Adipocyte (in vitro differentiated cells): Measurements from ENCODE around the gene TRIM50.

Source experiments
- DNase-seq: peaks from one replicate; pipeline ENCODE4 v3.0.0-alpha.2; 2015; ENCODE audit warnings: low read depth
- H3K27me3 ChIP-seq: replicated peaks from 2 replicates; pipeline ENCODE4 v1.7.0; 2013; ENCODE audit warnings: mild to moderate bottlenecking, low read length, moderate library complexity; ENCODE audit not compliant: control insufficient read depth, insufficient read depth
- H3K36me3 ChIP-seq: 2 replicates; pipeline ENCODE4 v1.7.0; 2013; ENCODE audit warnings: low read length, mild to moderate bottlenecking, moderate library complexity; ENCODE audit not compliant: control insufficient read depth, insufficient read depth, severe bottlenecking
- H3K4me1 ChIP-seq: 2 replicates; pipeline ENCODE4 v1.7.0; 2013; ENCODE audit warnings: mild to moderate bottlenecking, low read length, moderate library complexity; ENCODE audit not compliant: control insufficient read depth, insufficient read depth
- H3K4me3 ChIP-seq: 2 replicates; pipeline ENCODE4 v1.7.0; 2013; ENCODE audit warnings: mild to moderate bottlenecking, low read length, moderate library complexity
- H3K9ac ChIP-seq: 2 replicates; pipeline ENCODE4 v1.7.0; 2013; ENCODE audit warnings: mild to moderate bottlenecking, low read length, moderate library complexity
- H3K9me3 ChIP-seq: 2 replicates; pipeline ENCODE4 v1.7.0; 2013; ENCODE audit warnings: mild to moderate bottlenecking, low read length, moderate library complexity; ENCODE audit not compliant: control insufficient read depth

Gene TRIM50

DNA sequence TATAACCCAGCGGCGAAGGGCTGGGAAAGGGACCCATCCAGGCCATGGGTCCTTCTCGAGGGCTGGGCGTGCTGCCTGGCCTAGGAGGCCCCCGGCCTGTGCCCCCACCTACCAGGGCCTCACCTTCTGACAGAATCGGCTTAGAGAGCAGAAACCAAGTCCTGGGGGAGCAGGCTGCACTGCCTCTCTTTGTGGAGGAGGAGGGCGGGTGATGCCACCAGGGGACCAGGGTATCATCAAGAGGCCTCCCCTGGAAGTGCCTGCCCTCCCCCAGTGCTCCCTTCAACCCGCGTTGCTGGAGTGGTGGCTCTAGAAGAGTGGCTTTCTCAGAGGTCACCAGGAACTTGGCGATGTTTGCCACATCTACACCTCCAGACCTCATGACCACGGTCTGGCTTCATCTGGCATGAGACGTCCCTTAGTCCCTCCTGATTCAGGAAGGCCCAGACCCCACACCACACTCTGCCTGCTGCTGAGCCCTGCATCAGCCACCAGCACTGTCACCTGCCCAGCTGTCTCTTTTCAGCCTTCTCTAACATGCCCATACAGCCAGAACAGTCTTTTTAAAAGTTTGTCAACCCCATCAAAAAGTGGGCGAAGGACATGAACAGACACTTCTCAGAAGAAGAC, 32.0 kb upstream of the TRIM50 start:
- Histone ChIP-seq H3K4me3 (no peak overlapping the region), H3K27me3 (peaks cover 35% of the 10 kb centered on the region), H3K9ac (no peak overlapping the region), H3K36me3 (no peaks in the 10 kb centered on the region), H3K9me3 (no peaks in the 10 kb centered on the region), H3K4me1 (peaks cover 7% of the 10 kb centered on the region)
- DNase-seq: no peak

GRCh38 chr7:73359306-73359705, 31.4 kb upstream of the TRIM50 start:
- H3K27me3 ChIP-seq: peaks cover 39% of the 10 kb centered on the region
- H3K4me1 ChIP-seq: peaks cover 7% of the 10 kb centered on the region
- no peaks in the 10 kb centered on the region for H3K9me3 ChIP-seq
- H3K4me3 ChIP-seq: no peak overlapping the region
- H3K36me3 ChIP-seq: no peaks in the 10 kb centered on the region
- no peak overlapping the region for H3K9ac ChIP-seq
- DNase-seq: no peak

DNA sequence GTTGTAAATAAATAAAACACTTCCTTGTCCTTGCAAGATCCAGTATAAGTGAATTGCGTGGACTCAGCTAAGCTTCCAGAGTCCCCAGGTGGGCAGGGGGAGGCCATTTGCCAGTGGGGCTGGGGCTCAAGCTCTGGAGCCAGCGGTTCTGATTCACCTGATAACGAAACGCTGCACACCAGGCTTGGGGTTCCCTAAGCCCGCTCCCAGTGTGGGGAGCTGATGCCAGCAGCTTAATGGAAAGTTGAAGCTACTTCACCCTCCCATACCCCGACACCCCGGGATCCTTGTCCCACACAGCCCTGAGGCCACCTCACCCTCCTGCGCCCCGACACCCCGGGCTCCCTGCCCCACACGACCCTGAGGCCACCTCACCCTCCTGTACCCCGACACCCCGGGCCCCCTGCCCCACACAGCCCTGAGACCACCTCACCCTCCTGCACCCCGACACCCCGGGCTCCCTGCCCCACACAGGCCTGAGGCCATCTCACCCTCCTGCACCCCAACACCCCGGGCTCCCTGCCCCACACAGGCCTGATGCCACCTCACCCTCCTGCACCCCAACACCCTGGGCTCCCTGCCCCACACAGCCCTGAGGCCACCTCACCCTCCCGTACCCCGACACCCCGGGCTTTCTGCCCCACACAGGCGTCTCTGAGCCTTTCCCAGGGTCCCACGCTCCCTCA, 30.9 kb upstream of the TRIM50 start:
- Histone ChIP-seq H3K27me3 (peaks cover 35% of the 10 kb centered on the region), H3K9me3 (no peaks in the 10 kb centered on the region), H3K9ac (no peak overlapping the region), H3K4me3 (peak overlapping the region; percentile 62), H3K36me3 (no peaks in the 10 kb centered on the region), H3K4me1 (peaks cover 7% of the 10 kb centered on the region)
- DNase-seq: no peak

DNA sequence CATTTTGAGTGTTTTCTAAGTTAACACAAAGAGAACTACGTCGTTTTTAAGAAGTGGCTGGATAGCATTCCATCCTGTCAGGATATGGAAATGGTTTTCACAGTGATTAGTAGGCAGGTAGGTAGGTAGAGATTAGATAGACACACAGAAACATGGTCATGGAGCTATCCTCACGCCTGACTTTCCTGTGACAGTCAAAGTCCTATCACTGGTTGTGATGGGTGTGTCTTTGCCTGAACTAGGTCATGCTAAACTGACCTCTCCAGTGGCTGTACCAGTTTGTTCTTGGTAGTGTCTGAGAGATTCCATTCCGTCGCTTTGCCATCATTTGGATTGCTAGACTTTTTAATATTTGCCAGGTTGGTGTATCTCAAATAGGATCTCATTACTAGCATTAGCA, 28.3 kb upstream of the TRIM50 start:
- H3K4me3 ChIP-seq: no peak overlapping the region
- no peaks in the 10 kb centered on the region for H3K36me3 ChIP-seq
- no peak overlapping the region for H3K9ac ChIP-seq
- H3K9me3 ChIP-seq: peaks cover 7% of the 10 kb centered on the region
- H3K4me1 ChIP-seq: peaks cover 7% of the 10 kb centered on the region
- H3K27me3 ChIP-seq: peaks cover 26% of the 10 kb centered on the region
- no peak for DNase-seq

GRCh38 chr7:73354821-73355220, 26.9 kb upstream of the TRIM50 start:
- DNase-seq: no peak
- no peaks in the 10 kb centered on the region for H3K36me3 ChIP-seq
- H3K4me1 ChIP-seq: peaks cover 7% of the 10 kb centered on the region
- no peak overlapping the region for H3K4me3 ChIP-seq
- H3K27me3 ChIP-seq: peaks cover 26% of the 10 kb centered on the region
- H3K9ac ChIP-seq: no peak overlapping the region
- H3K9me3 ChIP-seq: peaks cover 7% of the 10 kb centered on the region

DNA sequence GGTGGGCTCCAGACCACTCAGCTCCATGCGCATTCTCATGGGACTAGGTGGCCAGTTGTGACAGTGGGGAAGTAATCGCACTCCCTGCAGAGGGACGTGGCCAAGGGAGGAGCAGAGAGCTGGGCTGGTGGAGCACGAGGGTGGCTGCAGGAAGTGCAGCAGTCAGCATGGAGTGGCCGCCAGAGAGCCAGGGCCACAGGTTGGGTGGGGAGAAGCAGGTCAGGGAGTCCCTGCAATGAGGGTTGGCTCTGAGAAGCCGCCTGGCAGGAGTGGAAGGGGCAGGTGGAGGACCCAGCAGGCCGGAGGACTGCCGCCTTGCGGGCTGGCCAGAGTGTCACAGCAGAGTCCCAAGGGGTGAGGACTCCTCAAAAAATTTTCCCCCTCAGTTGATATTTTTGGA, 26.3 kb upstream of the TRIM50 start:
- Histone ChIP-seq H3K9ac (no peak overlapping the region), H3K27me3 (peaks cover 20% of the 10 kb centered on the region), H3K4me1 (peaks cover 7% of the 10 kb centered on the region), H3K4me3 (no peak overlapping the region), H3K36me3 (no peaks in the 10 kb centered on the region), H3K9me3 (peaks cover 7% of the 10 kb centered on the region)
- no peak for DNase-seq

DNA sequence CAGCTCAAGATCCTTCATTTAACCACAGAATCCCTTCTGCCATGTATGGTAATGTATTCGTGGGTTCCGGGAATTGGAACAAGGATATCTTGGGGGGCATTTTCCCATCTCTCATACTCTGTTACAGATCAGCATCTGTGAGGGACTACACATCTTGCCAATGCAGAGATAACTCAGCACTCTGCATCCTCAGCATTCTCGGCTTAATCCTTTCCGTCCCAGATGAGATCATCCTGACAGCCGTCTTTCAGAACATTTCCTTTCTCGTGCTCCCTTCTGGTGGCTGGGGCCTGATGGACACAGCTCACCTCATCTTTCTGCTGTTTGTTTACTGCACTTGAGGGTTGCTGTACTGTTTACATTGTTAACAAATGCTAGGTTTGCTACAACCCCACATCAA, 25.4 kb upstream of the TRIM50 start:
- DNase-seq: no peak
- H3K36me3 ChIP-seq: no peaks in the 10 kb centered on the region
- H3K27me3 ChIP-seq: peaks cover 23% of the 10 kb centered on the region
- peaks cover 7% of the 10 kb centered on the region for H3K9me3 ChIP-seq
- no peak overlapping the region for H3K9ac ChIP-seq
- no peak overlapping the region for H3K4me3 ChIP-seq
- peaks cover 6% of the 10 kb centered on the region for H3K4me1 ChIP-seq

DNA sequence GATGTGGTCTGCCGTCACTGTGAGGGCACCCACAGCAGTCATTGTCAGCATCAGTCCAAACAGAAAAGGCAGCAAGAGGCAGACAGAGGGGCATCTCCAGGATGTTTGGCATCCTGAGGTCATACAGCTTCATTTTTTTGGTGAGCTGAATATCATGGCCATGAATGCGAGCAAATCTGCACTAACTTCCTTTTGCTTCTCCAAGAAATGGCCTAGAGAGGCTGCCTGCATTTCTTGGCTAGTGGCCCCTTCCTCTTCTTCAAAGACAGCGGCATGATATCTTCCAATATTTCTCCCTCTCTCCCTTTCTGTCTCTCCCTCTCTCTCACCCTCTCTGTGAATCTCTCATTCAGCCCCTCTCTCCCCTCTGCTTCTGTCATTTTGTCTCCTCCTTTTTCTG, 24.9 kb upstream of the TRIM50 start:
- H3K36me3 ChIP-seq: no peaks in the 10 kb centered on the region
- H3K4me1 ChIP-seq: peaks cover 1% of the 10 kb centered on the region
- H3K9ac ChIP-seq: no peak overlapping the region
- no peak for DNase-seq
- peaks cover 9% of the 10 kb centered on the region for H3K9me3 ChIP-seq
- no peak overlapping the region for H3K4me3 ChIP-seq
- peaks cover 27% of the 10 kb centered on the region for H3K27me3 ChIP-seq

GRCh38 chr7:73351447-73352167, 23.7 kb upstream of the TRIM50 start:
- no peak for DNase-seq
- H3K9ac ChIP-seq: no peak overlapping the region
- H3K9me3 ChIP-seq: peaks cover 10% of the 10 kb centered on the region
- H3K36me3 ChIP-seq: no peaks in the 10 kb centered on the region
- H3K4me1 ChIP-seq: no peaks in the 10 kb centered on the region
- peaks cover 29% of the 10 kb centered on the region for H3K27me3 ChIP-seq
- no peak overlapping the region for H3K4me3 ChIP-seq

DNA sequence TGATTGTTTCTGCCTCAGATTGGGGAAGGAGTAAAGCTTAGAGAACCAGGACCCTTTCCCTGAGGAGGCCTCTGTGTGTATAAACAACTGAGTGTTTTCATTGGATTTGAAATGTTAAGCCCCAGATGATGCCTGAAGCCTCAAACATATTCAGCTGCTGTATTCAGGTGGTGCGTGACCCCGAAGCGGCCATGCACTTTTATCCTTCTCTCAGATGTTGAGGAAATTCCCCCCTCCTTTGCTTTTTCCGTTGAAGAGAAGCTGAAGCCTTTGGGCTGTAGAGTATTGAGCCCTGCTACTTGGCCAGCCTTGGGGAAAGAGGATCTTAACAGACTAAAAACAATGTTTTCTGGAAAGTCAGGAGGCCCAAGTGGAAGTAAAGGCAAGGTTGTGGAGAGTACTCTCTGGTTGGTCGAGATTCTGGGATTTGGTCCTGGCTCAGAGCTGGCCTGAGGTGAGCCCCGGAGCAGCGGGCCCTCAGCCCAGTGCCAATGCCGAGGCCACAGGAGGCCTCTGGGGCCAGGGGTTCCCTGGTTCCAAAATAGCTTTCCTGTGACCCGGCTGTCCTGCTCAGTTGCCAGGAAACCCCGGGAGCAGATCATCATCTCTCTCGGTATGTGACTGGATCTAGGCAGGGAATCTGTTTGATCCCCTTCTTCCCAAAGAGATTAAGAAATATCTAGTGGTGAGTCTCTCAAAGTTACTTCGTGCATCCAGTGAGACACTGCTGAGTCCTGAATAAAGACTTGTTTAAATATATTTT, 22.6 kb upstream of the TRIM50 start:
- Histone ChIP-seq H3K9me3 (peaks cover 10% of the 10 kb centered on the region), H3K36me3 (no peaks in the 10 kb centered on the region), H3K27me3 (peaks cover 33% of the 10 kb centered on the region), H3K9ac (no peak overlapping the region), H3K4me1 (no peaks in the 10 kb centered on the region), H3K4me3 (no peak overlapping the region)
- no peak for DNase-seq

DNA sequence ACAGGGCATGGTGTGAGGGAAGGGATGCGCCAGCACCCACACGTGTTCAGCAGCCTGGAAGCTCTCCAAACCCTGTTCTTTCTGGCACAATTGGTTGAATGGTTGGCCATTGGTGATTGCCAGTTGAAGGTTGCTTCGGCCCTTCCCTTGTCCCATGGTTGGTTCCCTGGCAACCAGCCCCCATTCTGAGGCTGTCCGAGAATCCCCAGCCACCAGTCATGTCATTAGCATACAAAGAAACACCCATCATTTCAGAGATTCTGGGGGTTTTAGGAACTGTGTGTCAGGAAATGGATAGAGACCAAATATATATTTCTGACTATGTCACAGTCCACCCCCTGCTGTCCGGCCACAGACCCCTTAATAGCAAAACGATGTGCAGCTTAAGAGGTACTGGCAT, 21.9 kb upstream of the TRIM50 start:
- Histone ChIP-seq H3K4me3 (no peak overlapping the region), H3K27me3 (peaks cover 26% of the 10 kb centered on the region), H3K9ac (no peak overlapping the region), H3K4me1 (no peaks in the 10 kb centered on the region), H3K36me3 (no peaks in the 10 kb centered on the region), H3K9me3 (peaks cover 10% of the 10 kb centered on the region)
- no peak for DNase-seq
